GM18498 (cell line): ENCODE results near the gene ZFC3H1.

ENCODE experiments used
- ATAC-seq: cut with Tn5 transposase; IDR thresholded peaks from one replicate; pipeline ENCODE4 v1.9.1; 2021; ENCODE audit warnings: mild to moderate bottlenecking, moderate library complexity; ENCODE audit not compliant: unreplicated experiment

The ZFC3H1 gene

GRCh38 chr12:71641390-71641789 is 22.3 kb downstream of the ZFC3H1 start:
- no peak for ATAC-seq

- ATAC-seq: no peak
These were observed 23.3 kb downstream of the ZFC3H1 start for GRCh38 chr12:71640316-71640715.

- ATAC-seq: peak; percentile 50
These were observed 24.3 kb downstream of the ZFC3H1 start for GRCh38 chr12:71639341-71639760.

- no peak for ATAC-seq
These were observed 25.1 kb downstream of the ZFC3H1 start for GRCh38 chr12:71638499-71638898.

GRCh38 chr12:71636704-71637115 is 26.9 kb downstream of the ZFC3H1 start:
- no peak for ATAC-seq

- ATAC-seq: no peak
These were observed 36.1 kb downstream of the ZFC3H1 start for GRCh38 chr12:71627438-71628002.

GRCh38 chr12:71626768-71627167 is 36.9 kb downstream of the ZFC3H1 start:
- no peak for ATAC-seq

- peak; percentile 69 for ATAC-seq
These were observed 37.5 kb downstream of the ZFC3H1 start for GRCh38 chr12:71626098-71626497.

- no peak for ATAC-seq
These were observed 38.2 kb downstream of the ZFC3H1 start for GRCh38 chr12:71625476-71625875.

GRCh38 chr12:71621938-71622337 is 41.7 kb downstream of the ZFC3H1 start:
- no peak for ATAC-seq

- no peak for ATAC-seq
These were observed 53.4 kb downstream of the ZFC3H1 start for GRCh38 chr12:71610031-71610795.

- no peak for ATAC-seq
These were observed 55.9 kb downstream of the ZFC3H1 start for GRCh38 chr12:71607494-71608330.

- no peak for ATAC-seq
These were observed 58.6 kb downstream of the ZFC3H1 start for GRCh38 chr12:71605039-71605438.

GRCh38 chr12:71602761-71603577 is 60.7 kb downstream of the ZFC3H1 start:
- ATAC-seq: no peak

- ATAC-seq: no peak
These were observed 62.1 kb downstream of the ZFC3H1 start for GRCh38 chr12:71601546-71601945.

GRCh38 chr12:71599210-71599609 is 64.4 kb downstream of the ZFC3H1 start:
- no peak for ATAC-seq

- no peak for ATAC-seq
These were observed 69.3 kb downstream of the ZFC3H1 start for GRCh38 chr12:71594214-71594948.

GRCh38 chr12:71592841-71593240 is 70.8 kb downstream of the ZFC3H1 start:
- no peak for ATAC-seq

GRCh38 chr12:71591601-71592000 is 72.0 kb downstream of the ZFC3H1 start:
- no peak for ATAC-seq

- no peak for ATAC-seq
These were observed 74.2 kb downstream of the ZFC3H1 start for GRCh38 chr12:71589478-71589881.
